GM21619 (cell line): ENCODE data around the gene PIGW.
"Not testable (repeated sequence)": the region's sequence is repeated elsewhere in the genome, so short reads cannot be mapped to it uniquely, and the experiment has no call there.

Source experiments
- ATAC-seq: cut with Tn5 transposase; IDR thresholded peaks from one replicate; pipeline ENCODE4 v1.9.1; 2021; ENCODE audit not compliant: unreplicated experiment

PIGW gene

GRCh38 chr17:36507266-36507665 lies 27.5 kb upstream of the PIGW start:
- no peak for ATAC-seq

- ATAC-seq = not testable (repeated sequence)
Observed at GRCh38 chr17:36508439-36508838, 26.3 kb upstream of the PIGW start.

- no peak for ATAC-seq
Observed at GRCh38 chr17:36509272-36509985, 25.4 kb upstream of the PIGW start.

GRCh38 chr17:36510636-36511035 lies 24.2 kb upstream of the PIGW start:
- ATAC-seq = no peak

- no peak for ATAC-seq
Observed at GRCh38 chr17:36511216-36511615, 23.6 kb upstream of the PIGW start.

- ATAC-seq = no peak
Observed at GRCh38 chr17:36512641-36513040, 22.1 kb upstream of the PIGW start.

GRCh38 chr17:36514856-36515255 lies 19.9 kb upstream of the PIGW start:
- no peak for ATAC-seq

- ATAC-seq = no peak
Observed at GRCh38 chr17:36515837-36516236, 18.9 kb upstream of the PIGW start.

- ATAC-seq = no peak
Observed at GRCh38 chr17:36523113-36523512, 11.7 kb upstream of the PIGW start.

- ATAC-seq = no peak
Observed at GRCh38 chr17:36524428-36524876, 10.3 kb upstream of the PIGW start.

- no peak for ATAC-seq
Observed at GRCh38 chr17:36525113-36525512, 9.7 kb upstream of the PIGW start.

- ATAC-seq = no peak
Observed at GRCh38 chr17:36525888-36526287, 8.9 kb upstream of the PIGW start.

GRCh38 chr17:36527621-36528250 lies 7.1 kb upstream of the PIGW start:
- ATAC-seq = no peak

- no peak for ATAC-seq
Observed at GRCh38 chr17:36529121-36529520, 5.7 kb upstream of the PIGW start.

GRCh38 chr17:36532435-36532975 lies 2.3 kb upstream of the PIGW start:
- no peak for ATAC-seq

- peak; percentile 19 for ATAC-seq
Observed at GRCh38 chr17:36533935-36534839, 600 bp upstream of the PIGW start.

- no peak for ATAC-seq
Observed at GRCh38 chr17:36535669-36536081, 888 bp downstream of the PIGW start.

GRCh38 chr17:36540696-36541095 lies 5.9 kb downstream of the PIGW start:
- ATAC-seq = no peak

GRCh38 chr17:36542755-36543154 lies 8.0 kb downstream of the PIGW start:
- ATAC-seq = no peak

- peak; percentile 12 for ATAC-seq
Observed at GRCh38 chr17:36544044-36544306, 9.2 kb downstream of the PIGW start.

- peak; percentile 43 for ATAC-seq
Observed at GRCh38 chr17:36544307-36545076, 9.7 kb downstream of the PIGW start, which contains the start of gene GGNBP2. TSS of gene GGNBP2 (plus strand) at chr17:36544919. CDS start at chr17:36545725, 806 bp downstream.
